Hippocampal formation (tissue), 2 donors: Measurements from ENCODE around the gene COA8.
A peak's percentile ranks its signal among the peaks of the same experiment; 100 is the strongest.

Experiments
- DNase-seq, 2 donors: peaks; one replicate each; lab custom pipeline; 2025; lab: John Stamatoyannopoulos, UW

Gene COA8

GRCh38 chr14:103549361-103550311, 13.1 kb upstream of the COA8 start:
- DNase-seq: peak; percentile 62 to 85

- no peak for DNase-seq
These were observed 12.1 kb upstream of the COA8 start for GRCh38 chr14:103550451-103551337.

GRCh38 chr14:103551338-103551762, 11.4 kb upstream of the COA8 start:
- no peak for DNase-seq

- no peak for DNase-seq
These were observed 10.5 kb upstream of the COA8 start for GRCh38 chr14:103552011-103552845.

GRCh38 chr14:103552846-103553210, 9.9 kb upstream of the COA8 start:
- DNase-seq: no peak

GRCh38 chr14:103555559-103556337, 7.0 kb upstream of the COA8 start:
- DNase-seq: no peak

GRCh38 chr14:103556946-103557758, 5.6 kb upstream of the COA8 start:
- no peak for DNase-seq

- no peak for DNase-seq
These were observed 4.5 kb upstream of the COA8 start for GRCh38 chr14:103558071-103558882.

GRCh38 chr14:103559766-103560165, 3.0 kb upstream of the COA8 start:
- no peak for DNase-seq

- no peak for DNase-seq
These were observed 2.1 kb upstream of the COA8 start for GRCh38 chr14:103560691-103561090.

GRCh38 chr14:103561381-103562178, 1.2 kb upstream of the COA8 start:
- no peak for DNase-seq

- DNase-seq: no peak
These were observed 656 bp upstream of the COA8 start for GRCh38 chr14:103562179-103562428.

- no peak for DNase-seq
These were observed 463 bp downstream of the COA8 start for GRCh38 chr14:103563226-103563620.

GRCh38 chr14:103563844-103564505, 1.2 kb downstream of the COA8 start:
- no peak for DNase-seq

- DNase-seq: no peak
These were observed 6.2 kb downstream of the COA8 start for GRCh38 chr14:103568952-103569351.

GRCh38 chr14:103569408-103569807, 6.6 kb downstream of the COA8 start:
- no peak for DNase-seq

- DNase-seq: no peak
These were observed 11.3 kb downstream of the COA8 start for GRCh38 chr14:103574104-103574503.

- no peak for DNase-seq
These were observed 12.0 kb downstream of the COA8 start for GRCh38 chr14:103574707-103575285.
